Stimulated activated naive CD8-positive, alpha-beta T cell treated with anti-CD3 and anti-CD28 coated beads, Interleukin-15, amount 100 ng/mL, for 72 hours (primary cell): Measurements from ENCODE around the gene PLXDC2.
A peak's percentile ranks its signal among the peaks of the same experiment; 100 is the strongest.

Experiments used
- ATAC-seq: fragments of 150-1000 bp; cut with Tn5 transposase; 2 replicates; pipeline ENCODE4 v1.10.0; 2021; ENCODE audit warnings: mild to moderate bottlenecking, moderate library complexity
- DNase-seq, 2 donors: peaks; one replicate each; pipeline ENCODE4 v3.0.0; 2021 to 2022
- H3K27ac Mint-ChIP-seq, 2 donors: one replicate each; pipeline ENCODE4 v1.8.0; 2022; ENCODE audit warnings: mild to moderate bottlenecking in 2 of 2, mixed read lengths in 2 of 2, moderate library complexity in 2 of 2
- H3K27me3 Mint-ChIP-seq: one replicate; pipeline ENCODE4 v1.8.0; 2022; ENCODE audit warnings: mixed read lengths
- H3K4me1 Mint-ChIP-seq: one replicate; pipeline ENCODE4 v1.8.0; 2022; ENCODE audit warnings: mild to moderate bottlenecking, mixed read lengths
- H3K4me3 Mint-ChIP-seq, 2 donors: one replicate each; pipeline ENCODE4 v1.8.0; 2022; ENCODE audit warnings: mild to moderate bottlenecking in 2 of 2, mixed read lengths in 2 of 2, moderate library complexity in 1 of 2
- H3K9me3 Mint-ChIP-seq, 2 donors: one replicate each; pipeline ENCODE4 v1.8.0; 2022; ENCODE audit warnings: mixed read lengths in 2 of 2

The PLXDC2 gene

GRCh38 chr10:20128811-20129210 lies 312.6 kb downstream of the PLXDC2 start:
- Mint-ChIP-seq H3K27ac (no peak overlapping the region), H3K9me3 (peaks cover 10 to 25% of the 10 kb centered on the region in 2 donors), H3K4me1 (no peaks in the 10 kb centered on the region), H3K4me3 (no peak overlapping the region), H3K27me3 (no peaks in the 10 kb centered on the region)
- DNase-seq (no peak), ATAC-seq (no peak)

GRCh38 chr10:20132816-20133215 lies 316.6 kb downstream of the PLXDC2 start:
- no peaks in the 10 kb centered on the region for H3K27me3 Mint-ChIP-seq

GRCh38 chr10:20133669-20134189 lies 317.5 kb downstream of the PLXDC2 start:
- Mint-ChIP-seq H3K4me3 (no peak overlapping the region), H3K4me1 (no peaks in the 10 kb centered on the region), H3K27me3 (no peaks in the 10 kb centered on the region), H3K27ac (no peak overlapping the region), H3K9me3 (peaks cover 10 to 12% of the 10 kb centered on the region in 2 donors)
- ATAC-seq, result no peak
- DNase-seq, result no peak

More at GRCh38 chr10:20132816-20133215, 316.6 kb downstream of the PLXDC2 start:
- Mint-ChIP-seq H3K27ac (no peak overlapping the region), H3K4me1 (no peaks in the 10 kb centered on the region), H3K9me3 (peaks cover 12 to 15% of the 10 kb centered on the region in 2 donors), H3K4me3 (no peak overlapping the region)
- no peak for DNase-seq
- no peak for ATAC-seq

- no peak for ATAC-seq
- no peaks in the 10 kb centered on the region for H3K4me1 Mint-ChIP-seq
- DNase-seq, result no peak
- no peak overlapping the region for H3K27ac Mint-ChIP-seq
- H3K27me3 Mint-ChIP-seq, result no peaks in the 10 kb centered on the region
- no peak overlapping the region for H3K4me3 Mint-ChIP-seq
- peaks cover 0 to 4% of the 10 kb centered on the region in 2 donors for H3K9me3 Mint-ChIP-seq
Measured at GRCh38 chr10:20142311-20142710, 326.1 kb downstream of the PLXDC2 start.

GRCh38 chr10:20144268-20144667 lies 328.0 kb downstream of the PLXDC2 start:
- Mint-ChIP-seq H3K4me3 (no peak overlapping the region), H3K27ac (no peak overlapping the region), H3K27me3 (no peaks in the 10 kb centered on the region), H3K9me3 (peaks cover 0 to 4% of the 10 kb centered on the region in 2 donors), H3K4me1 (no peaks in the 10 kb centered on the region)
- ATAC-seq (no peak), DNase-seq (no peak)

GRCh38 chr10:20146004-20146403 lies 329.8 kb downstream of the PLXDC2 start:
- DNase-seq (no peak), ATAC-seq (no peak)
- no peak overlapping the region for H3K27ac Mint-ChIP-seq

GRCh38 chr10:20147684-20148083 lies 331.5 kb downstream of the PLXDC2 start:
- no peak for ATAC-seq
- Mint-ChIP-seq H3K9me3 (no peaks in the 10 kb centered on the region), H3K27ac (peak overlapping the region in 1 of 2 donors; percentile 14), H3K4me1 (no peaks in the 10 kb centered on the region), H3K27me3 (no peaks in the 10 kb centered on the region), H3K4me3 (no peak overlapping the region)
- no peak for DNase-seq

More at GRCh38 chr10:20146004-20146403, 329.8 kb downstream of the PLXDC2 start:
- Mint-ChIP-seq H3K4me3 (no peak overlapping the region), H3K27me3 (no peaks in the 10 kb centered on the region), H3K4me1 (no peaks in the 10 kb centered on the region), H3K9me3 (no peaks in the 10 kb centered on the region)

GRCh38 chr10:20156511-20156910 lies 340.3 kb downstream of the PLXDC2 start:
- H3K27me3 Mint-ChIP-seq, result no peaks in the 10 kb centered on the region
- H3K27ac Mint-ChIP-seq, result no peak overlapping the region
- peaks cover 0 to 4% of the 10 kb centered on the region in 2 donors for H3K9me3 Mint-ChIP-seq
- no peak for ATAC-seq
- DNase-seq, result no peak
- no peaks in the 10 kb centered on the region for H3K4me1 Mint-ChIP-seq
- H3K4me3 Mint-ChIP-seq, result no peak overlapping the region

GRCh38 chr10:20157314-20157713 lies 341.1 kb downstream of the PLXDC2 start:
- Mint-ChIP-seq H3K27ac (no peak overlapping the region), H3K4me3 (no peak overlapping the region), H3K9me3 (peaks cover 0 to 11% of the 10 kb centered on the region in 2 donors), H3K27me3 (no peaks in the 10 kb centered on the region), H3K4me1 (no peaks in the 10 kb centered on the region)
- no peak for ATAC-seq
- DNase-seq, result no peak

- no peak for ATAC-seq
- Mint-ChIP-seq H3K27me3 (no peaks in the 10 kb centered on the region), H3K4me1 (no peaks in the 10 kb centered on the region), H3K4me3 (no peak overlapping the region), H3K9me3 (peaks cover 0 to 11% of the 10 kb centered on the region in 2 donors), H3K27ac (no peak overlapping the region)
- DNase-seq, result no peak
Measured at GRCh38 chr10:20158086-20158485, 341.9 kb downstream of the PLXDC2 start.

- DNase-seq (no peak), ATAC-seq (no peak)
- Mint-ChIP-seq H3K27me3 (no peaks in the 10 kb centered on the region), H3K27ac (no peak overlapping the region), H3K4me3 (no peak overlapping the region), H3K9me3 (peaks cover 0 to 11% of the 10 kb centered on the region in 2 donors), H3K4me1 (no peaks in the 10 kb centered on the region)
Measured at GRCh38 chr10:20162123-20162522, 345.9 kb downstream of the PLXDC2 start.

- H3K4me1 Mint-ChIP-seq, result no peaks in the 10 kb centered on the region
- ATAC-seq, result no peak
- no peaks in the 10 kb centered on the region for H3K27me3 Mint-ChIP-seq
- DNase-seq, result no peak
- no peak overlapping the region for H3K27ac Mint-ChIP-seq
- H3K9me3 Mint-ChIP-seq, result peaks cover 0 to 10% of the 10 kb centered on the region in 2 donors
- no peak overlapping the region for H3K4me3 Mint-ChIP-seq
Measured at GRCh38 chr10:20166096-20166675, 350.0 kb downstream of the PLXDC2 start.

- DNase-seq (no peak), ATAC-seq (no peak)
- H3K27ac Mint-ChIP-seq, result no peak overlapping the region
- no peaks in the 10 kb centered on the region for H3K4me1 Mint-ChIP-seq
- no peaks in the 10 kb centered on the region for H3K27me3 Mint-ChIP-seq
- no peak overlapping the region for H3K4me3 Mint-ChIP-seq
- H3K9me3 Mint-ChIP-seq, result peaks cover 0 to 4% of the 10 kb centered on the region in 2 donors
Measured at GRCh38 chr10:20170661-20171060, 354.4 kb downstream of the PLXDC2 start.

GRCh38 chr10:20173046-20173445 lies 356.8 kb downstream of the PLXDC2 start:
- Mint-ChIP-seq H3K27me3 (no peaks in the 10 kb centered on the region), H3K4me3 (no peak overlapping the region), H3K4me1 (no peaks in the 10 kb centered on the region), H3K27ac (no peak overlapping the region), H3K9me3 (peaks cover 0 to 4% of the 10 kb centered on the region in 2 donors)
- ATAC-seq (no peak), DNase-seq (no peak)

GRCh38 chr10:20175719-20176118 lies 359.5 kb downstream of the PLXDC2 start:
- no peaks in the 10 kb centered on the region for H3K27me3 Mint-ChIP-seq
- no peak overlapping the region for H3K27ac Mint-ChIP-seq
- H3K4me1 Mint-ChIP-seq, result no peaks in the 10 kb centered on the region
- ATAC-seq, result no peak
- H3K9me3 Mint-ChIP-seq, result peaks cover 0 to 4% of the 10 kb centered on the region in 2 donors
- no peak overlapping the region for H3K4me3 Mint-ChIP-seq
- DNase-seq, result no peak

- ATAC-seq (no peak), DNase-seq (no peak)
- H3K27me3 Mint-ChIP-seq, result no peaks in the 10 kb centered on the region
- H3K4me3 Mint-ChIP-seq, result no peak overlapping the region
- H3K4me1 Mint-ChIP-seq, result no peaks in the 10 kb centered on the region
- H3K9me3 Mint-ChIP-seq, result peaks cover 0 to 7% of the 10 kb centered on the region in 2 donors
- H3K27ac Mint-ChIP-seq, result no peak overlapping the region
Measured at GRCh38 chr10:20180766-20181165, 364.5 kb downstream of the PLXDC2 start.

- DNase-seq, result no peak
- no peak overlapping the region for H3K27ac Mint-ChIP-seq
- H3K9me3 Mint-ChIP-seq, result peaks cover 0 to 7% of the 10 kb centered on the region in 2 donors
- no peak for ATAC-seq
- no peaks in the 10 kb centered on the region for H3K27me3 Mint-ChIP-seq
- H3K4me3 Mint-ChIP-seq, result no peak overlapping the region
- no peaks in the 10 kb centered on the region for H3K4me1 Mint-ChIP-seq
Measured at GRCh38 chr10:20181434-20181833, 365.2 kb downstream of the PLXDC2 start.
